Loucy (cell line): ENCODE measurements around the gene NRG2.

ENCODE experiments used
- H2AFZ ChIP-seq: fragments of 200-600 bp; sonication (generic); 2 replicates; pipeline ENCODE4 v1.6.0; 2016; ENCODE audit warnings: antibody characterized with exemption, mild to moderate bottlenecking, low read length, moderate library complexity
- H3F3A ChIP-seq: fragments of 200-600 bp; 2 replicates; pipeline ENCODE4 v1.6.0; 2016; ENCODE audit warnings: antibody characterized with exemption, low read depth, mild to moderate bottlenecking
- H3K27me3 ChIP-seq: fragments of 200-600 bp; sonication (generic); 2 replicates; pipeline ENCODE4 v1.6.1; 2014; ENCODE audit warnings: low read length, mild to moderate bottlenecking; ENCODE audit not compliant: insufficient read depth, poor library complexity, severe bottlenecking
- H3K36me3 ChIP-seq: fragments of 200-600 bp; sonication (generic); 2 replicates; pipeline ENCODE4 v1.6.1; 2016; ENCODE audit warnings: low read length; ENCODE audit not compliant: insufficient read depth
- H3K4me1 ChIP-seq: fragments of 200-600 bp; sonication (generic); 2 replicates; pipeline ENCODE4 v1.5.1; 2014; ENCODE audit warnings: low read length, mild to moderate bottlenecking; ENCODE audit not compliant: insufficient read depth, poor library complexity, severe bottlenecking
- H3K4me2 ChIP-seq: fragments of 200-600 bp; sonication (generic); 2 replicates; pipeline ENCODE4 v1.6.0; 2014; ENCODE audit warnings: antibody characterized with exemption, low read length, low read depth, mild to moderate bottlenecking; ENCODE audit not compliant: poor library complexity, severe bottlenecking
- H3K4me3 ChIP-seq: fragments of 200-600 bp; sonication (generic); 2 replicates; pipeline ENCODE4 v1.5.1; 2014; ENCODE audit warnings: low read length, mild to moderate bottlenecking, mixed read lengths; ENCODE audit not compliant: poor library complexity, severe bottlenecking
- H3K79me2 ChIP-seq: fragments of 200-600 bp; sonication (generic); 2 replicates; pipeline ENCODE4 v1.6.1; 2014; ENCODE audit warnings: low read length; ENCODE audit not compliant: insufficient read depth
- H3K9ac ChIP-seq: fragments of 200-600 bp; sonication (generic); 2 replicates; pipeline ENCODE4 v1.6.0; 2014; ENCODE audit warnings: mild to moderate bottlenecking, low read depth, low read length, moderate library complexity; ENCODE audit not compliant: poor library complexity, severe bottlenecking
- H3K9me2 ChIP-seq: fragments of 200-600 bp; sonication (generic); replicated peaks from 2 replicates; pipeline ENCODE4 v1.6.1; 2016; ENCODE audit warnings: low read depth, low read length, mixed read lengths
- H3K9me3 ChIP-seq: fragments of 200-600 bp; sonication (generic); 2 replicates; pipeline ENCODE4 v1.6.1; 2014; ENCODE audit warnings: mild to moderate bottlenecking, antibody characterized with exemption, low read length, low read depth; ENCODE audit not compliant: insufficient read depth
- H4K20me1 ChIP-seq: fragments of 200-600 bp; sonication (generic); 2 replicates; pipeline ENCODE4 v1.6.0; 2014; ENCODE audit warnings: antibody characterized with exemption, low read length, mild to moderate bottlenecking; ENCODE audit not compliant: insufficient read depth, poor library complexity, severe bottlenecking
- CTCF ChIP-seq: fragments of 200-600 bp; sonication (generic); conservative IDR thresholded peaks from 2 replicates; pipeline ENCODE4 v1.5.1; 2014; ENCODE audit warnings: mild to moderate bottlenecking, antibody characterized with exemption, low read length
- EZH2phosphoT487 ChIP-seq: fragments of 200-600 bp; IDR thresholded peaks from 2 replicates; pipeline ENCODE4 v1.6.1; 2018; ENCODE audit warnings: antibody characterized with exemption, mild to moderate bottlenecking, moderate library complexity, borderline replicate concordance

Gene NRG2

GRCh38 chr5:139820606-139821005 lies 222.5 kb downstream of the NRG2 start:
- H3K9me3 ChIP-seq = no peaks in the 10 kb centered on the region
- no peak overlapping the region for H3K9ac ChIP-seq
- no peaks in the 10 kb centered on the region for H4K20me1 ChIP-seq
- no peaks in the 10 kb centered on the region for H3K27me3 ChIP-seq
- no peaks in the 10 kb centered on the region for H3F3A ChIP-seq
- TF ChIP-seq CTCF = no peak
- TF ChIP-seq EZH2phosphoT487 = no peak
- H3K79me2 ChIP-seq = no peaks in the 10 kb centered on the region
- H3K4me1 ChIP-seq = no peaks in the 10 kb centered on the region
- H3K4me3 ChIP-seq = no peak overlapping the region
- no peak overlapping the region for H2AFZ ChIP-seq
- H3K9me2 ChIP-seq = no peaks in the 10 kb centered on the region
- H3K36me3 ChIP-seq = no peaks in the 10 kb centered on the region
- no peak overlapping the region for H3K4me2 ChIP-seq

GRCh38 chr5:139820130-139820529 lies 223.0 kb downstream of the NRG2 start:
- Histone ChIP-seq H3K4me3 (no peak overlapping the region), H3K27me3 (no peaks in the 10 kb centered on the region), H3K9me2 (no peaks in the 10 kb centered on the region), H3K9me3 (no peaks in the 10 kb centered on the region), H3K79me2 (no peaks in the 10 kb centered on the region), H3K9ac (no peak overlapping the region), H2AFZ (no peak overlapping the region), H3K36me3 (no peaks in the 10 kb centered on the region), H4K20me1 (no peaks in the 10 kb centered on the region), H3K4me2 (no peak overlapping the region), H3F3A (no peaks in the 10 kb centered on the region), H3K4me1 (no peaks in the 10 kb centered on the region)
- no peak for TF ChIP-seq CTCF
- no peak for TF ChIP-seq EZH2phosphoT487

- no peak for TF ChIP-seq EZH2phosphoT487
- TF ChIP-seq CTCF = no peak
- H4K20me1 ChIP-seq = no peaks in the 10 kb centered on the region
- H3K79me2 ChIP-seq = no peaks in the 10 kb centered on the region
- no peaks in the 10 kb centered on the region for H3K27me3 ChIP-seq
- no peak overlapping the region for H3K4me2 ChIP-seq
- no peaks in the 10 kb centered on the region for H3K9me2 ChIP-seq
- no peak overlapping the region for H2AFZ ChIP-seq
- H3K4me3 ChIP-seq = no peak overlapping the region
- H3K9me3 ChIP-seq = no peaks in the 10 kb centered on the region
- no peak overlapping the region for H3K9ac ChIP-seq
- no peaks in the 10 kb centered on the region for H3F3A ChIP-seq
- no peaks in the 10 kb centered on the region for H3K36me3 ChIP-seq
- H3K4me1 ChIP-seq = no peaks in the 10 kb centered on the region
Observed at GRCh38 chr5:139817970-139818369, 225.1 kb downstream of the NRG2 start.
